ENCODE results near the gene WNT3A. TPM values are rescaled to one million over a fixed set of nuclear protein-coding genes. Genes with fewer than 3 reads are reported as not detected.

WNT3A gene
- total RNA-seq, 4 donors from 2014 or later = 1.9 to 4.1 (median 3.5) TPM

- H3K4me3 ChIP-seq (ENCODE audit: low read depth, poor library complexity, severe bottlenecking) = no peak overlapping the region
- intact Hi-C loops (cut with DNase I; ENCODE audit: low total_unique reads) = no loop called here
- TF ChIP-seq POLR2A (IDR thresholded peaks at IDR 0.05) (no peak), CTCF (IDR thresholded peaks at IDR 0.05) (no peak)
- peak in 1 of 2 donors; percentile 79 for DNase-seq (ENCODE audit: low spot score in 2 of 2)
- WGBS, 2 donors = 32 to 35% methylated on average over 8 of the region's 8 CpGs
Measured at GRCh38 chr1:228064296-228064695, 57.5 kb downstream of the WNT3A start.

- TF ChIP-seq CTCF (IDR thresholded peaks at IDR 0.05) (no peak), POLR2A (IDR thresholded peaks at IDR 0.05) (no peak)
- DNase-seq (ENCODE audit: low spot score in 2 of 2) = peak in 1 of 2 donors; percentile 65
- WGBS, 2 donors = 67 to 74% methylated on average over 9 to 12 of the region's 15 CpGs
- no peak overlapping the region for H3K4me3 ChIP-seq (ENCODE audit: low read depth, poor library complexity, severe bottlenecking)
- intact Hi-C loops (cut with DNase I; ENCODE audit: low total_unique reads) = no loop called here
Measured at GRCh38 chr1:228064741-228065542, 58.1 kb downstream of the WNT3A start.

- intact Hi-C loops (cut with DNase I; ENCODE audit: low total_unique reads) = no loop called here
- WGBS, 2 donors = 55 to 68% methylated on average over 12 to 15 of the region's 15 CpGs
- H3K4me3 ChIP-seq (ENCODE audit: low read depth, poor library complexity, severe bottlenecking) = no peak overlapping the region
- TF ChIP-seq CTCF (IDR thresholded peaks at IDR 0.05) = no peak
- no peak for TF ChIP-seq POLR2A (IDR thresholded peaks at IDR 0.05)
- peak in 1 of 2 donors; percentile 74 for DNase-seq (ENCODE audit: low spot score in 2 of 2)
Measured at GRCh38 chr1:228065543-228066347, 58.9 kb downstream of the WNT3A start.

GRCh38 chr1:228066416-228066815 is 59.6 kb downstream of the WNT3A start:
- WGBS, 2 donors = 16 to 32% methylated on average over 3 of the region's 4 CpGs
- intact Hi-C loops (cut with DNase I; ENCODE audit: low total_unique reads) = no loop called here
- no peak for DNase-seq (ENCODE audit: low spot score in 2 of 2)
- TF ChIP-seq POLR2A (IDR thresholded peaks at IDR 0.05) = no peak
- no peak for TF ChIP-seq CTCF (IDR thresholded peaks at IDR 0.05)
- no peak overlapping the region for H3K4me3 ChIP-seq (ENCODE audit: low read depth, poor library complexity, severe bottlenecking)

GRCh38 chr1:228066891-228067654 is 60.3 kb downstream of the WNT3A start:
- 38 to 63% methylated on average over 7 to 10 of the region's 10 CpGs for WGBS, 2 donors
- intact Hi-C loops (cut with DNase I; ENCODE audit: low total_unique reads) = no loop called here
- DNase-seq (ENCODE audit: low spot score in 2 of 2) = peak in 1 of 2 donors; percentile 69
- TF ChIP-seq CTCF (IDR thresholded peaks at IDR 0.05) (no peak), POLR2A (IDR thresholded peaks at IDR 0.05) (no peak)
- H3K4me3 ChIP-seq (ENCODE audit: low read depth, poor library complexity, severe bottlenecking) = no peak overlapping the region
